SU-DHL-6 (cell line): ENCODE results near the gene ZSCAN22.

ENCODE experiments used
- H2AFZ ChIP-seq: fragments of 200-600 bp; sonication (generic); 2 replicates; pipeline ENCODE4 v1.6.1; 2014; ENCODE audit warnings: low read depth, mild to moderate bottlenecking, moderate library complexity, mixed read lengths, antibody characterized with exemption, low read length; ENCODE audit not compliant: severe bottlenecking
- H3F3A ChIP-seq: fragments of 200-600 bp; shearing (Covaris generic); 2 replicates; pipeline ENCODE4 v1.6.0; 2016; ENCODE audit warnings: antibody characterized with exemption, mild to moderate bottlenecking; ENCODE audit not compliant: insufficient read depth
- H3K27ac ChIP-seq: fragments of 200-600 bp; sonication (generic); 2 replicates; pipeline ENCODE4 v1.5.1; 2016; ENCODE audit warnings: low read depth, mild to moderate bottlenecking, low read length, moderate library complexity, mixed read lengths
- H3K27me3 ChIP-seq: fragments of 200-600 bp; sonication (generic), shearing (Covaris generic); 2 replicates; pipeline ENCODE4 v1.6.0; 2014; ENCODE audit warnings: mild to moderate bottlenecking, low read length
- H3K36me3 ChIP-seq: fragments of 200-600 bp; sonication (generic); 2 replicates; pipeline ENCODE4 v1.6.1; 2014; ENCODE audit warnings: mild to moderate bottlenecking, low read length, mixed read lengths
- H3K4me2 ChIP-seq: fragments of 300-600, 200-600 bp; shearing (Covaris generic), sonication (generic); 2 replicates; pipeline ENCODE4 v1.6.0; 2014; ENCODE audit warnings: low read length, low read depth, mild to moderate bottlenecking; ENCODE audit not compliant: poor library complexity, severe bottlenecking
- H3K4me3 ChIP-seq: fragments of 200-600 bp; sonication (generic); 2 replicates; pipeline ENCODE4 v1.5.1; 2014; ENCODE audit warnings: antibody characterized with exemption, low read length, mild to moderate bottlenecking, mixed read lengths; ENCODE audit not compliant: insufficient read depth, poor library complexity, severe bottlenecking
- H3K79me2 ChIP-seq: fragments of 200-600 bp; sonication (generic); 2 replicates; pipeline ENCODE4 v1.6.1; 2014; ENCODE audit warnings: mild to moderate bottlenecking, low read length, moderate library complexity; ENCODE audit not compliant: insufficient read depth
- H3K9ac ChIP-seq: fragments of 200-600 bp; sonication (generic); 2 replicates; pipeline ENCODE4 v1.7.0; 2014; ENCODE audit warnings: mild to moderate bottlenecking, low read length
- H3K9me2 ChIP-seq: fragments of 200-600 bp; sonication (generic); replicated peaks from 2 replicates; pipeline ENCODE4 v1.6.1; 2014; ENCODE audit warnings: low read length; ENCODE audit not compliant: insufficient read depth
- H3K9me3 ChIP-seq: fragments of 200-600 bp; sonication (generic); 2 replicates; pipeline ENCODE4 v1.6.1; 2014; ENCODE audit warnings: low read length, mixed read lengths; ENCODE audit not compliant: insufficient read depth
- H4K20me1 ChIP-seq: fragments of 200-600 bp; sonication (generic); 2 replicates; pipeline ENCODE4 v1.6.1; 2014; ENCODE audit warnings: low read depth, mild to moderate bottlenecking, antibody characterized with exemption, low read length, moderate library complexity, mixed read lengths
- EZH2phosphoT487 ChIP-seq: fragments of 200-600 bp; sonication (generic), shearing (Covaris generic); conservative IDR thresholded peaks from 2 replicates; pipeline ENCODE4 v1.6.1; 2018; ENCODE audit warnings: mild to moderate bottlenecking, antibody characterized with exemption, low read length, moderate library complexity, mixed read lengths
- TF ChIP-seq, protein P1 (sequence below): fragments of 200-600 bp; sonication (generic); IDR thresholded peaks from one replicate; pipeline ENCODE4 v1.5.1; 2017; ENCODE audit warnings: antibody characterized with exemption, mild to moderate bottlenecking, low read length, moderate library complexity; ENCODE audit not compliant: insufficient read depth, poor library complexity, severe bottlenecking

ZSCAN22 gene

DNA sequence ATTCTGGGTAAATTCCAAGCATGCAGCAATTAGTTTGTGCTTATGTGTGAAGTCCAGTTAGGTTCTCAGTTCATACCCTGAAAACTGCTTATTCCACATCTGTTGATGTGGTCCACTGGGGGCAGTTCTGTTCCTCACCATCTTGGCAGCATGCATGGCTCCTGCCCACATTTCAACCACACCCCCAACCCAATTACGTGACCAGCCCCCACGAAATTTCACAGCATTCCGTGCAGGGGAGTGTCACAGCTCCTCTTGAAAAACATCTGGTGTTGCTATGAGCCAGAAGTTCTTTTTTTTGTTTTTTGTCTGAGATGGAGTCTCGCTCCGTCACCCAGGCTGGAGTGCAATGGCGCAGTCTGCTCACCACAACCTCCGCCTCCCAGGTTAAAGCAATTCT is 30.7 kb upstream of the ZSCAN22 start:
- TF ChIP-seq, protein P1, sequence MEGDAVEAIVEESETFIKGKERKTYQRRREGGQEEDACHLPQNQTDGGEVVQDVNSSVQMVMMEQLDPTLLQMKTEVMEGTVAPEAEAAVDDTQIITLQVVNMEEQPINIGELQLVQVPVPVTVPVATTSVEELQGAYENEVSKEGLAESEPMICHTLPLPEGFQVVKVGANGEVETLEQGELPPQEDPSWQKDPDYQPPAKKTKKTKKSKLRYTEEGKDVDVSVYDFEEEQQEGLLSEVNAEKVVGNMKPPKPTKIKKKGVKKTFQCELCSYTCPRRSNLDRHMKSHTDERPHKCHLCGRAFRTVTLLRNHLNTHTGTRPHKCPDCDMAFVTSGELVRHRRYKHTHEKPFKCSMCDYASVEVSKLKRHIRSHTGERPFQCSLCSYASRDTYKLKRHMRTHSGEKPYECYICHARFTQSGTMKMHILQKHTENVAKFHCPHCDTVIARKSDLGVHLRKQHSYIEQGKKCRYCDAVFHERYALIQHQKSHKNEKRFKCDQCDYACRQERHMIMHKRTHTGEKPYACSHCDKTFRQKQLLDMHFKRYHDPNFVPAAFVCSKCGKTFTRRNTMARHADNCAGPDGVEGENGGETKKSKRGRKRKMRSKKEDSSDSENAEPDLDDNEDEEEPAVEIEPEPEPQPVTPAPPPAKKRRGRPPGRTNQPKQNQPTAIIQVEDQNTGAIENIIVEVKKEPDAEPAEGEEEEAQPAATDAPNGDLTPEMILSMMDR, result no peak
- no peak for TF ChIP-seq EZH2phosphoT487
- no peak overlapping the region for H3K4me2 ChIP-seq
- H3K27me3 ChIP-seq, result no peaks in the 10 kb centered on the region
- no peak overlapping the region for H3K27ac ChIP-seq
- no peaks in the 10 kb centered on the region for H3F3A ChIP-seq
- H4K20me1 ChIP-seq, result no peaks in the 10 kb centered on the region
- peaks cover 26% of the 10 kb centered on the region for H3K36me3 ChIP-seq
- H3K9ac ChIP-seq, result no peak overlapping the region
- H3K9me2 ChIP-seq, result no peaks in the 10 kb centered on the region
- no peak overlapping the region for H2AFZ ChIP-seq
- H3K9me3 ChIP-seq, result no peaks in the 10 kb centered on the region
- H3K79me2 ChIP-seq, result peaks cover 30% of the 10 kb centered on the region
- no peak overlapping the region for H3K4me3 ChIP-seq

GRCh38 chr19:58300620-58301019 is 26.2 kb upstream of the ZSCAN22 start:
- H3K27ac ChIP-seq, result no peak overlapping the region
- H3F3A ChIP-seq, result peaks cover 16% of the 10 kb centered on the region
- H4K20me1 ChIP-seq, result no peaks in the 10 kb centered on the region
- H3K9ac ChIP-seq, result no peak overlapping the region
- no peaks in the 10 kb centered on the region for H3K9me3 ChIP-seq
- H3K36me3 ChIP-seq, result no peaks in the 10 kb centered on the region; the same call in 1 of the 2 replicates
- peaks cover 33% of the 10 kb centered on the region for H3K79me2 ChIP-seq
- no peaks in the 10 kb centered on the region for H3K27me3 ChIP-seq
- H2AFZ ChIP-seq, result no peak overlapping the region
- H3K4me3 ChIP-seq, result no peak overlapping the region
- H3K9me2 ChIP-seq, result no peaks in the 10 kb centered on the region
- H3K4me2 ChIP-seq, result no peak overlapping the region
- TF ChIP-seq EZH2phosphoT487, result no peak
- TF ChIP-seq, protein P1, result no peak

DNA sequence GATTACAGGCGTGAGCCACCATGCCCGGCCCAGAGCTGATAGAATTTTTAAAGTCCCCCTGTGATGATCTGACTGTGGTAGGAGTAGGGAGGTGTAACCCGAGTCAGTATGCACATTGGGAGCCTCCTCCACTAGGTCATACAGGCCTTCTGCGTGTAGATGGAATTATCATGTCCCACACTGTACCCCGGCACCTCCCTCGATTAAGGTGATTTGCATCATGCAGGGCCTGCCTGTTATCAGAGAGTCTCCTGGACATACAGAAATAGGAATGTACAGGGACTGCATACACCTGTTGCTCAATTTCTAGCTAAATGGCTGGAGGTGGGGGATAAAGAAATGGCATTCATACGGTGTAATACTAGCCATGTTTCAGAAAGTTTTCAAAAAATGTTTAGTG is 22.5 kb upstream of the ZSCAN22 start:
- Histone ChIP-seq H3K9me2 (no peaks in the 10 kb centered on the region), H3K9ac (peak overlapping the region; percentile 74), H3K36me3 (peaks cover 24% of the 10 kb centered on the region), H3K27me3 (no peaks in the 10 kb centered on the region), H3F3A (peaks cover 16% of the 10 kb centered on the region), H4K20me1 (no peaks in the 10 kb centered on the region), H3K4me2 (peak overlapping the region; percentile 93), H3K4me3 (peak overlapping the region; percentile 71), H3K27ac (no peak overlapping the region), H2AFZ (peak overlapping the region; percentile 92), H3K79me2 (peaks cover 41% of the 10 kb centered on the region), H3K9me3 (no peaks in the 10 kb centered on the region)
- TF ChIP-seq, protein P1, result no peak
- TF ChIP-seq EZH2phosphoT487, result no peak

DNA sequence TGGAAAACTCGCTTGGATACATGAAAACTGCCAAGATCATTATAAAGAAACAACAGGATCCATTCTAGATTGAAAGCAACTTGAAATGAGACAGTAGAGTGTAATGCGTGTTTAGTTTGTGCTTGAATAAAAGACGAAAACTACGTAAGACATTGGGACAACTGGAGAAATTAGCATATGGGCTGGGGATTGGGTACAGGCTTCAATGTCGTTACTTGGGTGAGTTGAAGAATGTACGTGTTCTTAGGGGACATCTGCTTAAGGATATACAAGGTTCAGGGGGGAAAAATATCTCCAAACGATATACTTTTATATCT is 22.1 kb upstream of the ZSCAN22 start:
- Histone ChIP-seq H3K9me2 (no peaks in the 10 kb centered on the region), H3K4me2 (peak overlapping the region; percentile 93), H3K36me3 (peaks cover 24% of the 10 kb centered on the region), H3K79me2 (peaks cover 41% of the 10 kb centered on the region), H3K27ac (peak overlapping the region; percentile 47), H3K4me3 (peak overlapping the region; percentile 71), H4K20me1 (no peaks in the 10 kb centered on the region), H3F3A (peaks cover 16% of the 10 kb centered on the region), H3K9me3 (no peaks in the 10 kb centered on the region), H3K9ac (peak overlapping the region; percentile 74), H2AFZ (peak overlapping the region; percentile 92), H3K27me3 (no peaks in the 10 kb centered on the region)
- TF ChIP-seq EZH2phosphoT487, result no peak
- TF ChIP-seq, protein P1, result no peak
